Cortex of kidney (tissue), 1 donor: ENCODE data around the gene AVPR1B.
"Not testable (repeated sequence)": the region's sequence is repeated elsewhere in the genome, so short reads cannot be mapped to it uniquely, and the experiment has no call there.

ENCODE experiments used
- DNase-seq: peaks from one replicate; lab custom pipeline; 2025; lab: John Stamatoyannopoulos, UW

The AVPR1B gene

DNA sequence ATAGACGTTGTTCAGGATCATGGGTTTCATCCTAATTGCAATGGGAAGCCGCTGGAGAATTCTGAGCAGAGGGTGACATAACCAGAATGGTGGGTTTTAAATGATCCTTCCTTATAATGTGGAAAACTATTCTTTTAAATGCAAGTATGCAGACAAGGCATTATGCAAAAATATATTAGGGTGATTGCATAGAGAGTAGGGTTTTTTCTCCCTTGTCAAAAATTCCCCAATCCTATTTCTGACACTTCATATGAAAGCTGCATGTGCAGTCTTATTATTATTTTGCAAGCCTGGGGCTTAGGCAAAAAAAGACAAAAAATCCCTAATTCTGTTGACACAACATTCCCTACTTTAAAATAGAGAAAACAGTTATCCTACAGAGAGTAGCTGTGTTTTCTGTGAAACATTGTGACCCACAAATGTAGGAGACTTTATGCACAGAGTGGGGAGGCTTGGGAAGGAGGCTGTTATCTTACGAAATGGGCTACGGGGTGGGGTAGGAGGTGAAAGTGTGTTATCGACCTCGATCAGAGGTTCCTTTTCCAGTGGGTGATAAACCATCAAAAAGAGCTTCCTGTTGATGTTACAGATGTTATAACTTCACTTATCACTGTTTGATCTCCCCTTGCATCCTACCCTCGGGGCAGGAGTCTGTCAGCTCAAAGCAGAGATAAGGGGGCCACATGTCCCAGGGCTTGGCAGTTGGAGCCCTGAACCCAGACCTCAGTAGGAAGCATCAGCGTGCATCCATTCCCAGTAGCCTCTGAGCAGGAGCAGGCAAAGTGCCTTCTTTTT lies 37.0 kb downstream of the AVPR1B start:
- DNase-seq = no peak

DNA sequence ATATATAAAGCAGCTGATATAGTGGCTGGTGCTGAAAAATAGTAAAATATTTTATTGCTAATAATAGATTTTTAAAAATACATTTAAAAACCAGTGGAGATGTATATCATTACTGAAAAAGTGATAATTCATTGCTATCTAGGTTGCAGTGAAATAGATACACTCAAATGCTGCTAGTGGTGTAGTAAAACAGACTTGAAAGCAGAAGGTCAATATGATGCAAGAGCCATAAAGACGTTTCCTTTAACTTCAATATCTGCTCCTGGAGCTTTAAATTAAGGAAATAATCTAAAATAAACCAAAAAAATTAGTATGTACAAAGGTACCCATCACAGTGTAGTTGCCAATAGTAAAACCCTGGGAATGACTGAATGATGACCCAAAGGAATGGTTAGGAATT lies 38.1 kb downstream of the AVPR1B start:
- no peak for DNase-seq

GRCh38 chr1:206075786-206076755 lies 41.1 kb downstream of the AVPR1B start:
- DNase-seq = no peak

- DNase-seq = no peak
Observed at GRCh38 chr1:206074839-206075238, 42.3 kb downstream of the AVPR1B start.

DNA sequence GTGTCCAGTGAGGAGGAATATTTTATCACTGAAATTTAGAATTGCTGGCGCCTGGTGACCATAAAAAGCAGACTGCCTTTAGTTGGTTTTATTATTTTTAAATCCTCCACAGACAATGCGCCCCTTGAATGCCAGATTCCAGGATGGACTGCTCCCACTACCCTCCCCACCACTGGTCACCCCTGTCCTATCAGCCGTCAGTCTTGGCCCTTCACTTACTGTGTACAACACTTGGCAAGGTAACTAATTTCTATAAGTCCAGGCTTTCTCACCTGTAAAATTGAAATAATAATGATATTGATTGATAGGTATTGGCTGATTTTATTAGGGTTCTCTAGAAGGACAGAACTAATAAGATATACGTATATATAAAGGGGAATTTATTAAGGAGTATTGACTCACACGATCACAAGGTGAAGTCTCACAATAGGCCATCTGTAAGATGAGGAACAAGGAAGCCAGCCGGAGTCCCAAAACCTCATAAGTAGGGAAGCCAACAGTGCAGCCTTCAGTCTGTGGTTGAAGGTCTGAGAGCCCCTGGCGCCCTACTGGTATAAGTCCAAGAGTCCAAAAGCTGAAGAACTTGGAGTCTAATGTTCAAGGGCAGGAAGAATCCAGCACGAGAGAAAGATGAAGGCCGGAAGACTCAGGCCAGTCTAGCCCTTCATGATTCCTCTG lies 46.4 kb downstream of the AVPR1B start:
- DNase-seq = no peak

- no peak for DNase-seq
Observed at GRCh38 chr1:206068314-206068713, 48.9 kb downstream of the AVPR1B start.

- no peak for DNase-seq
Observed at GRCh38 chr1:206067486-206068227, 49.5 kb downstream of the AVPR1B start.

GRCh38 chr1:206066479-206067171 lies 50.6 kb downstream of the AVPR1B start:
- no peak for DNase-seq

GRCh38 chr1:206065547-206066145 lies 51.5 kb downstream of the AVPR1B start:
- no peak for DNase-seq

DNA sequence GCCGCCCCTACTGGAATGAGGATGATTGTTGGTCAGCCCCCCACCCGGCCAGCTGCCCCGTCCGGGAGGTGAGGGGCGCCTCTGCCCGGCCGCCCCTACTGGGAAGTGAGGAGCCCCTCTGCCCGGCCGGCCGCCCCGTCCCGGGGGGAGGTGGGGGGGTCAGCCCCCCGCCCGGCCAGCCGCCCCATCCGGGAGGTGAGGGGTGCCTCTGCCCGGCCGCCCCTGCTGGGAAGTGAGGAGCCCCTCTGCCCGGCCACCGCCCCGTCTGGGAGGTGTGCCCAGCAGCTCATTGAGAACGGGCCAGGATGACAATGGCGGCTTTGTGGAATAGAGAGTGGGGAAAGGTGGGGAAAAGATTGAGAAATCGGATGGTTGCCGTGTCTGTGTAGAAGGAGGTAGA lies 52.7 kb downstream of the AVPR1B start:
- DNase-seq = not testable (repeated sequence)

DNA sequence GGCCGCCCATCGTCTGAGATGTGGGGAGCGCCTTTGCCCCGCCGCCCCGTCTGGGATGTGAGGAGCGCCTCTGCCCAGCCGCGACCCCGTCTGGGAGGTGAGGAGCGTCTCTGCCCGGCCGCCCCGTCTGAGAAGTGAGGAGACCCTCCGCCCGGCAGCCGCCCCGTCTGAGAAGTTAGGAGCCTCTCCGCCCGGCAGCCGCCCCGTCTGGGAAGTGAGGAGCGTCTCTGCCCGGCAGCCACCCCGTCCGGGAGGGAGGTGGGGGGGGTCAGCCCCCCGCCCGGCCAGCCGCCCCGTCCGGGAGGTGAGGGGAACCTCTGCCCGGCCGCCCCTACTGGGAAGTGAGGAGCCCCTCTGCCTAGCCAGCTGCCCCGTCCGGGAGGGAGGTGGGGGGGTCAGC lies 53.2 kb downstream of the AVPR1B start:
- not testable (repeated sequence) for DNase-seq

- no peak for DNase-seq
Observed at GRCh38 chr1:206062464-206062863, 54.7 kb downstream of the AVPR1B start.

- no peak for DNase-seq
Observed at GRCh38 chr1:206060844-206061243, 56.3 kb downstream of the AVPR1B start.
